HG03097 (cell line): ENCODE data around the gene WWP2.

Source experiments
- ATAC-seq: cut with Tn5 transposase; IDR thresholded peaks from one replicate; pipeline ENCODE4 v1.9.1; 2021; ENCODE audit not compliant: unreplicated experiment, low FRiP score

Gene WWP2

DNA sequence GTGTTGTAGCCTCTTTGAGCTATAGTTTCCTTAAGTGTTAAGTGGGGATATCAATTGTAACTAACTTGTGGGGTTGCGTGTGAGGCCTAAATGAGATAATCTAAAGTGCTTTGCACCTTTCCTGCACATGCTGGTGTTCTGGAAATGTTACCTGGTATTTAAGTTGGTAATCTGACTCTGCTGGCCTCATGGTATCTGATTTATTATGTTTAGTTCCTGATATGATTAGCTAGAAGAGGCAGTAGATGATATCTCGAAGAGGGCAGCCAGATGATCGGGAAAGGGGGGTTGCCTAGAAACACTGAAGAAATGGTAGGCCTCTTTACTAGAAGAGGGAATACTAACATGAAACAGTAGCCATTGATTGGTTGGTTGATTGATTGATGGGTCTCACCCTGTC lies 123.6 kb downstream of the WWP2 start:
- no peak for ATAC-seq

DNA sequence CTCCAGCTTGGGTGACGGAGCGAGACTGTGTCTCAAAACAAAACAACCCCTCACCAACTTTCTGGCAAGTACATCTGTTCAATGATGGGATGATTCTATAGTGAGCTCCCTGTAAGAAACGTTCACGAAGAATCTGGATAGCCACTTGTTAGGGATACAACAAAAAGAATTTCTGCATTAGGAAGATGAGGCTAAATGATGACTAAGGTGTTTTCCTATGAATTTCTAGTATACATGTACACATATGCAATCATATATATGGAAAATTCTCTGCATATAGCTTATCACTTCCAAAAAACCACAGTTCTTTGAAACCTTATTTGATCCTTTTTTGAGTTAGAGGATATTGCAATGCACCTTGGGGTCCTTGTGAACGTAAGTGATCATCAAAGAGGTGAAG lies 124.6 kb downstream of the WWP2 start:
- no peak for ATAC-seq

DNA sequence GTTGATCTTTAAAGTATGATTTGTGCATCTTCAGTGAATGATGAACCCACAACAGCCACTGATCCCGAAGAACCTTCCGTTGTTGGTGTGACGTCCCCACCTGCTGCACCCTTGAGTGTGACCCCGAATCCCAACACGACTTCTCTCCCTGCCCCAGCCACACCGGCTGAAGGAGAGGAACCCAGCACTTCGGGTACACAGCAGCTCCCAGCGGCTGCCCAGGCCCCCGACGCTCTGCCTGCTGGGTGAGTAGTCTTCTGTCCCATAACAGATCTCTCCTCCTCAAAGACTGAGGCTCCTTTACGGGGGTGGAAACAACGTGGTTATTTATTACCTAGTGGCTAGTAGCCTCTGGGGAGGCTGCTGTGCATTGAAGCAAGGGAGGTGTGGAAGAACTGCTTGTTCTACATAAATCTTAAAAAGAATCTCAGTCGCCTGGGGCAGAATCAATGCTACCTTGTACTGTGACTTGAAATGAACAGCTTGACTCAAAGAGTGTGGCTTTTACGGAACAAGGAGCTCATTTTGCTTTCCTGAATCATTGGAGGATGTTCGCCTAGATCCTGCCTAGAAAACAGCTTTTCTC lies 126.0 kb downstream of the WWP2 start:
- ATAC-seq, result no peak

DNA sequence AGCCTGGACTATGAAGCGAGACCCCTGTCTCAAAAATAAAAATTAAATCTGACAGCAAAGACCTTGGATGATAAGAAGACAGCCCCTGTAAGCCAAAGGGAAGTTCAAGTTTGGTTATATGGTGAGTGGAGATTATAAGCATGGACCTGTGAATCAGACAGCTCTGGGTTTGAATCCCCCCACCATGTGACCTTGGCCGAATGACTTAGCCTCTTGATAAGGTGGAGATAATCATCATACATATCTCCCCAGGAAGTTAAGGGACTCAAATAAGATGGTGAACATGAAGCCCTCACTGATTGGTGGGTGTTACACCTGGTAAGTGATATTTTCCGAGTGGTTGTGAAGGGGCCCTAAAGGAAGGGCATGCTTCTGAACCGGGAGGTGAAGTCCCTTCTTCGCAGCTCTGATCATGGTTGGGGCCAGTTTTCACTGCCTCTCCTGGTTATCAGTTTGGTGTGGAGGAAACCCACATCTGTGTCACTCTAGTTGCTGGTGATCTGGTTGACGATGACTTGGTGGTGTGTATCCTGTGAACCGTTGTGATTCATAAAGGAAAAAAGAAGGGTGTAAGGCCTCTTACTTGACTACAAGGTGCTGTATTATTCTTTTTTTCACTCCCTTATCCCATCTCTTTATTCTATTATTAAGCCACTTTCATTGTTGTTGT lies 127.3 kb downstream of the WWP2 start:
- no peak for ATAC-seq

DNA sequence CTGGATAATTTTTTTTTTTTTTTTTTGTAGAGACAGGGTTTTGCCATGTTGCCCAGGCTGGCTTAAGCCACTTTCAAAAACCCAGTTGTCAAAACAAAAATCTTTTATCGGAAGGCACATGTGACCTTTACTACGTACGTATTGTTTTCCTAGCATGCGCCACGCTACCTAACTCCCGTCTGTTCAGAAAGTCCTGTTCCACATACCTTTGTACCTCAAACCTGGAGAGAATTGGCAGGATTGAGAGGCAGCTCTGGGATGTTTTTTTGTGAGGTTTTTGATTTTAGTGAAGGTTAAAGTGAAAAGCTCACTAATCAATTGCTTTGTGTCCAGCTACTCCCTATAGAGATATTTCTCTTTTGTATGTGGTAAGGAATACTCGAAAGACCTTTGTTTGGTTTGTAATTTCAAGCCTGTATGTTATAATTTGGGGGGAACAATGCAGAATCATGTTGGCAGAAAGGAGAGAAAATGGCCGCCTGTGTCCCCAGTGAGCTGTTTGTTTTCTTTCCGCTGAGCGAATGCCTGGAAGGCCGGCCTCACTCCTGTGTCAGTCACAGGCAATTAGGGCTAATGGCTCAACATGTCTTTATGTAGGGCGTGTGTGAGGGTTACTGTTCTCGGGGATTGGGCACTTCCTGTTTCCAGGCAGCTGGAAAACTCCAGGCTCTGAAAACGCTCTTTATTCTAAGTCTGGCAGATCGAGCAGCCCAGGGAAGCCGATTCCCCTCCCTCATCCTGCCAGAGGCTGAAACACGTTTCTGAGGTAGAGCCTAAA lies 128.2 kb downstream of the WWP2 start:
- no peak for ATAC-seq

DNA sequence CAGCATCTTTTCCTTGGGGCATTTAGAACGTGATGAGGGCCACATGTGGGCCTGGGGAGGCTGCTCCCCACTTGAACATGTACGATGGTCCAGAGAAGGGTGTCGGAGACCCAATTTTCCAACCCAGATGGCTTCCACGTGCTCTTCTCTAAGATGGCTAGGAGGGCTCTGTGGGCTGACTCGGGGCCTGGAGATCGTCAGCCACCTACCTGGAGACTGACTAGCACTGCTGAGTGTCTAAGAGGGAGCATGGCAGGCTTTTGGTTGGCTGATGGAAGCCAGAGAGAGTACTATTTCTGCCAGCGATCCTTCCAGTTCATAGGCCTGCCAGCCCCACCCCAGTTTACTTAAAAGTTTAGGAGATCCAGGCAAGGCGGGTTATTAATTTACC lies 128.8 kb downstream of the WWP2 start:
- ATAC-seq, result no peak

DNA sequence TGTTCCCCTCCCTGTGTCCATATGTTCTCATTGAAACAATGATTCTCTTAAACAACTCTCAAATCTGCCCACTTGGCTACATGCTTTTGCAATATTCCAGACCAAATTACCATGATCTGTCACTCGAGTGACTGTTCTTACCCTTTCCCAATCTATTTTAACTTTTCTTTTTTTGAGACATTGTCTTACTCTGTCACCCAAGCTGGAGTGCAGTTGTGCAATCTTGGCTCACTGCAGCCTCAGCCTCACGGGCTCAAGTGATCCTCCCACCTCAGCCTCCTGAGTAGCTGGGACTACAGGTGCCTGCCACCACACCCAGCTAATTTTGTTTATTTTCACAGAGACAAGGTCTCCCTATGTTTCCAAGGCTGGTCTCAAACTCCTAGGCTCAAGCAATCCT lies 130.2 kb downstream of the WWP2 start:
- no peak for ATAC-seq

DNA sequence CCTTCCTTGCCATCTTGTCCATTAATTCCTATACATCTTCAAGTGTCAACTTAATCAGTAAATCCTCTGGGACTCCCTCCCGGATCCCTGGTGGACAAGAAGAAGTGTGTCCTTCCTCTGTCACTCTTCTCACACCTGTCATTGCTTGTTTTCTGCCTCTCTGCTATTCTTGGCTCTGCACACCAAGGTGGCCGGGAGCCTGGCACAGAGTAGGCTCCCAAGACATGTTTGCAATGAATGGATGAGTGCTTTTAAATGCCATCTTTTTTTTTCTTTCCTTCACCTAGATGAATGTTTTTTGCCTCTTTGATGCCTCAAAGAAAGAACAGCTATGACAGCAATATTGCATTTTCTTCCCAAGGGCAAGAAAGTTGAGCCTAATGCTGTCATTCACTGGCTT lies 131.0 kb downstream of the WWP2 start:
- ATAC-seq, result no peak

DNA sequence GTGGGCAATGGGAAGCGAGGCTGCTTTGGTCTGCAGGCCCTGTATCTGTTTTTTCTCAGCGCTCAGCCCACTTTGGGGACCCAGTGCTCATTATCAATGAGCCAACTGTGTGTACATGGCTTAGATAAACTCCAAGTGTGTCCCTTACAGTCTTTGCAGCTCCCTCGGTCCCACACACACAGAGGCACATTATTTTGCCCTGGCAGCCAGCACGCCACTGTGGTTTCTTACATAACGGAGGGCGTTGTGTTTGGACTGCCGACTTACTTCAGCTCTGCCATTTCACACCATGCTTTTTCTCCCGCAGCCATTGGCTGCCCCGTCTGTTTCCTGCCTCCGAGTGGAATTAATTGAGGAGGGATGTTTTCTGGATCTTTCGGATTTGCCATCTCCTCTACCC lies 132.5 kb downstream of the WWP2 start:
- ATAC-seq, result no peak

DNA sequence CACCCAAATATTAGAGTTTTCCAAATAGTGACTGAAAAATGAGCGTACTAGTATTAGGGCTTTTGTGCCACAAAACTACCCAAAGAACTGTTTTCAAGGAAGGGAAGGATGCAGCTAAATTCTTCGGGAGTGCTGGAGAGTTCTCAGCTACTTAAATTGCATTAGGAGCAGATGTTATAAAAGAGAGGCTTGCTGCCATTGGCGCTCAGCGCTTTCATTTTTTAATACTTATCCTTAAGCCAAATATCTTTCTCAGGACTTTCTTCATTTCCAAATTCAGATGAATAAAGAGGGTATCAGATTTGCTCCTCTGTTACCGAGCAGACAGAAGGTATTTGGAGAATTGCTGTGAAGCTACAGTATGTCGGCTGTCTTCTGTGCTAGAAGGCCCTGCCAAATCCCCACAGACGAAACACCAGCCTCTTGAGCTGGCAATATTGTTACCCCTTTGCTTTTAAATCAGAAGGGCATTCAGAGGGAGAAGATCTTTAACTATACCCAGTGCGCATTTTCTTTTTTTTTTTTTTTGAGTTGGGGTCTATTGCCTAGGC lies 141.8 kb downstream of the WWP2 start:
- no peak for ATAC-seq

DNA sequence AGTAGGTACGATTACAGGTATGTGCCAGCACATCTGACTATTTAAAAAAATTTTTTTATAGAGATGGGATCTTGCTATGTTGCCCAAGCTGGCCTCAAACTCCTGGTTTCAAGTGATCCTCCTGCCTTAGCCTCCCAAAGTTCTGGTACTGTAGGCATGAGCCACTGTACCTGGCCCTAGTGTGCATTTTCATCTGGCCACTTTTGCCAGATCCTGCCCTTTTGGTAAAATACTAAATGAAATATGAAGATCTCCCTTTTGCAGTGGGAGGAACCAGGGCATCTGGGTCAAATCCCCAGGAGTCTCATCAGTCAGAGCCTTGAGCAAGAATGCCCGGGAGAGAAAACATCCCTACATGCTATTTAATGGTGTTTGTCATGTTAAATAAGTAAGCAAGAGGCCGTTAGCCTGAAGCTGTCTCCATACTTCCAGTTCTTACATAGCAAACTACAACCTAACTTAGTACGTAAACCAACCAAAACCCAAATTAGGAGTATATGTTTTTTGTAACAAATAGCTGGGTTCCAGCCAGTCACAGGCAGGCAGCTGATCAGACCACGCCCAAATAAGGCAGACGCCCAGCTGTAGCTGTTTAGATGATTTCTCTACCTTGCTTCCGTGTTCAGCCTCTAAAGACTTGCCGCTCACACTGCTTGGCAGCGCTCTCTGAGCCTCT lies 142.5 kb downstream of the WWP2 start:
- no peak for ATAC-seq

DNA sequence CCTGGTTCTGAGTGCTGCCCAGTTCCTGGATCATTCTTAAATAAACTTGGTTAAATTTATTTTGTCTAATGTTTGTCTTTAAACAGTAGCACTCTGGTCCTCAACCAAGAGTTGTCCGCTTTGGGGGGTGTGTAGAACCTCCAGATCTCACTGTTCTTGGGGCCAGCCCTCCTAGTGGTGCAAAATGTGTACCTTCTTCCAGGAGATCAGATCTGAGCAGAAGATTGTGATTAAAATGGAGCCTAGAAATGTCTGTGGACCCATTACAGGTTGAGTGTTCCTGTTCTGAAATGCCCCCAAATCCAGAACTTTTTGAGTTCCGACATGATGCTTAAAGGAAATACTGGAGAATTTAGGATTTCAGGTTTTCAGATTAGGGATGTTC lies 143.0 kb downstream of the WWP2 start:
- no peak for ATAC-seq

DNA sequence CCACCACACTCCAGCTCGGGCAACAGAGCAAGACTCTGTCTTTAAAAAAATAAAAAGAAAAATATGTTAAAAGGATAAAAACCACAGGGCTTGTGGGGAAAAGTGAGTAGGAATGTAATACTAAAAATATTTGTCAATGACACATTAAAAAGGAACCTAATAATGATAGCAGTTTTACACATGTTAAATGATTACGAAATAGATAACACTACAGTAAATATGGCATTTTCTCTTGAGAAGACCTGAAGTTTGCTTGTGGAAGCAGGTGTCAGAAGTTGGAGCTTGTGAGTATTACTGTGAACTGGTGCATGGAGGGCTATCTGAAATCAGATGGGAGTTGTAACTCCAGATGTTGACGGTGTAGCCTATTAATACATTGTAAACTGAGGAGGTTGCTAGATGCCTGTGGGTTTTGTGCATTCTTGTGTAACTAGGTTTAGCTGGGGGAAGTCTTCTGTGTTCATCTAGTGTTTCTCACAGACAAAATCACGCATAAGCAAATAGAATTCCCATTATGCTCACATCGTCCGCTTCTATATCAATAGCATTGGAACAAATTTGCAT lies 144.8 kb downstream of the WWP2 start:
- ATAC-seq, result no peak

DNA sequence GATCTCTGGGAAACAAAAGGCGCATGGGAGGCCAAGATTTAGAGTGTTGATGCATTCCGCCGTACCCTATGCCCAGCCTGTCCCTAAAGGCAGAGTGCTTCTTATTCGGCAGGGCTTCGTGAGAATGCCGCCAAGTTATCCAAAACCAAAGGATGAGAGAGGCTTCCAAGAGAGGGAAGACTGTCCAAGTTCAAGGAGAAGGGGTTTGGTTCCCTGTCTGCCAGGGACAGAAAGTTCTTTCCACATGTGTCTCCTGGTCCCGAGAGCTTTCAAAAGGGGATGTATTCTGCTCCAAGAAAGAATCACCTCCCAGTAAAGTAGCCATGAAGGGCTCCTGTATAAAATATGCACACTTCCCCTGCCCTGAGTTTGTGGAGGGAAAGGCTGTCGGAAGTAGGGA lies 146.9 kb downstream of the WWP2 start:
- no peak for ATAC-seq

DNA sequence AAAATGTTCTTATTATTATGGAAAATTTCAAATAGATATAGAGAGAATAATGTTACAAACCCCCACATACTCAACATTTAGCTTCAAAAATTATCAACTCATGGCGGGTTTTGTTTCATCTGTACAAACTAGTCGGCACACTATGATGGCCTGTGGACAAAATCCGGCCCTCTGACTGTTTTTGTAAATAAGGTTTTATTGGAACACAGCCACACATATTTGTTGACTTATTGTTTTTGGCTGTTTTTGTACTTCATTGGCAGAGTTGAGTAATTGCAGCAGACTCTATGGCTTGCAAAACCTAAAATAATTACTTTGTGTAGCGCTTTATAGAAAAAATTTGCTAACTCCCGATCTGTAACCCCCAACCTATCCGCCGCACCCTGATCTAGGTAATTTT lies 147.6 kb downstream of the WWP2 start:
- ATAC-seq, result no peak

DNA sequence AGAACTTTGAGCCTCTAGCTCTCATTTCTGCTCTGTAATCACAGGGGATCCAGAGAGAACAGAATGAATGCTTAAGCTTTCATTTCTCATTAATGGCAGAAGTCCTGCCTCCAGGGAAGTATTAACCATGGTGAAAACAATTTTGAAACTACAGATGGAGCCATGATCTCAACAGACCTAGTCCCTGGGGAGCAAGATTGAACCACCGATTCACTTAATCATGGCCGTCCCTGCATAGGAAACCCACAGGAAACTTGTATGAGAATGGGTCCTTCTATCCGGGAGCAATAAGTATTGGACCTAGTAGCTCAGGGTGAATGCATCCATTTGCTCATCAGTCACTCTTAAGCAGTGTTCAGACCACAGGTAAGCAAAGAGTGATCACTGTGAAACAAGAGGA lies 148.8 kb downstream of the WWP2 start:
- ATAC-seq, result no peak

DNA sequence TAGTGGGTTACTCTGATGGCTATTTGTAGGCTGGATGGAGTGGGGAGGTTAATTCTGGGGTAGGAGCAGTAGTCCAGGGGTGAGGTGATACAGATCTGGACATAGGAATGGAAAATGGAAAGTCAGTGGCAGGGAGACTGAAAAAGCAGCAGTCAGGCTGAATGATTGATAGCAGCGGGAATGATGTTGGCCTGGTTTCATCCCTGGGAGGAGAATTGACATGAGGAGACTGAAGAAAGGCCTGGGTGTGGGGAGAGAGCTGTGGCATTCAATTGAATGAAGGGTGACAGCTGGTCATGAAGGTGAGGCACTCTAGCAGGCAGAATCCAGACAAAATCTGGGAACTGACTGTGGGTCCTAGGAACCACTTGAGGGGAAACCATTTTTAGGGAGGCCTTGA lies 154.3 kb downstream of the WWP2 start:
- ATAC-seq, result no peak

DNA sequence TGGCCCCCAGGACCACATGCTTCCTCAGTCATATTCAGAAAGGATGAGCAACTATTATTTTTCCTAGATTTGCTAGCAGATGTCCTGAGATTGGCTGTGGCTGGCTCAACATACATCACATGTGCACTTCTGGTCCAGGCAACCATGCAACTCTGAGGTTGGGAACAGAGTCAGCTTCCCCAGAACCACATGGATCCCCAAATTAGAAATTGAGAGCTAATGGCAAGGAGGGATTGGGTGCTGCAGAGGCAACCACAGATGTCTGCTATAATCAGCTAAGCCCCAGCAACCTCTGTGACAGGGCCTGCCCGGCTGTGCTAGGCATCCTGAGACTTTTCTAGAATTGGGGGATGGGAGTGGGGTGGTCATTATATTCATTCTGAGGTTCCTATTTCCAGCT lies 155.2 kb downstream of the WWP2 start:
- no peak for ATAC-seq

DNA sequence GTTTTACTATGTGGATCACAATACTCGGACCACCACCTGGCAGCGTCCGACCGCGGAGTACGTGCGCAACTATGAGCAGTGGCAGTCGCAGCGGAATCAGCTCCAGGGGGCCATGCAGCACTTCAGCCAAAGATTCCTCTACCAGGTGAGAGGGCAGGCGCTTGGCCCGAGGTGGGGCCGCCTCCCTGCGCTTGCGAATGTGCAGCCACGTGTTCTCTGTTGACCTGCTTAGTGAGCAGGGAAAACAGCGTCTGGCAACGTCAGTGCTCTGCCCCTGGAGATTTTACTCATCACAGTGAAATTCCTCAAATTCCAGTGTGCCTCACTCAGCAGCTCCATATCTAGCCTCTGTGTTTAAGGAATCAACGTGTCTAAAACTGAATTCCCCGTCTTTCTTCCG lies 155.6 kb downstream of the WWP2 start:
- ATAC-seq, result no peak

DNA sequence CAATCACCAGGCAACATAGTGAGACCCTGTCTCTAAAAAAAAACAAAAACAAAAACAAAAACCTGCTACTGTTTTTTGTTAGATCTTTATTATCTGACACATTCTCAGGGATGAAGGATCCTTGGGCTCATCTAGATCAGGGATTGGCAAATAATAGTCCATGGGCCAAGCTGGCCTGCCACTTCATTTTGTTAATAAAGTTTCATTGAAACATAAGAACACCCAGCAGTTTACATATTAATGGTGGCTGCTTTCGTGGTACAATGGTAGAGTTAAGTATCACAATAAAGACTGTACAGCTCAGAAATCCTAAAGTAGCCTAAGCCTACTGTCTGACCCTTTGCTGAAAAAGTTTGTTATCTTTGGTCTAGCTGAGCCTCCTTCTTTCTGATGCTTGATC lies 156.1 kb downstream of the WWP2 start:
- no peak for ATAC-seq

DNA sequence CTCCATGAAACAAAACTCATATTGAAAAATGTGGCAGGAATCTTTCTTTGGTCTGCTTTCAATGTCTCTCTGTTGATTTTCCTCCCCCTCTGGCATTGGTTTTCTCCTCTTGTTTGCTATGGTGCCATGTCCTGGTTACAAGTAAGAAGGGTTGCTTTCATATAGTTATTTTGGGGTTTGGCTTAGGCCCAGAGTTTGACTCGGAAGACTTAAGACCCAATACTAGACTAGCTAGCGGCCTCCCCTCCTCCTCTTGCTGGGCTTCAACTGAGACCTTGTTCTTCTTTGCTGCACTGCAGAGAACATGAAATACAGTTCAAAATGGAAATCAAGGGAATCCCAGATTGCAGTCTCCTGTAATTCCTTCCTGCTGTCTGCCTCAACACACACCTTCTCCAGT lies 159.0 kb downstream of the WWP2 start:
- no peak for ATAC-seq
